Right ventricle myocardium inferior (tissue), 1 donor: ENCODE results near the gene COL8A2. TPM values are rescaled to one million over a fixed set of nuclear protein-coding genes. Genes with fewer than 3 reads are reported as not detected.

ENCODE experiments used
- ATAC-seq: fragments of 200-7000 bp; cut with Tn5 transposase; one replicate; pipeline ENCODE4 v1.9.1; 2020; ENCODE audit warnings: mild to moderate bottlenecking, moderate library complexity
- DNase-seq: peaks from one replicate; pipeline ENCODE4 v3.0.0; 2021; ENCODE audit errors: missing footprints
- intact Hi-C: fragments of 100-400 bp; cut with DNase I; formaldehyde crosslinking; loops from one replicate; pipeline ENCODE4 v1.11.0; 2022
- long read RNA-seq: library from polyadenylated mRNA; unstranded; transcript quantifications from one replicate; pipeline ENCODE4 v2.0.0, GENCODE V29; 2021
- total RNA-seq: library from RNA; stranded (reverse); fragmentation: NEBNext Ultra II Directional; extraction: Animal tissue kit (Norgen Biotek cat#: 25700); gene quantifications from one replicate; pipeline ENCODE4 v1.2.1, GENCODE V29; 2021
- donor health status: DM: no; HTN: yes; CAD: no; lungs with severe emphysema.

The COL8A2 gene
- total RNA-seq = 1.0 TPM
- long read RNA-seq, full-length matches to known transcripts = 1 of 4 reads
- long read RNA-seq, partial matches to known transcripts = 0 of 4 reads
- long read RNA-seq, other reads (novel, unspliced or antisense) = 3 of 4 reads

GRCh38 chr1:36125129-36125991 is at the start of gene COL8A2:
TSS of gene COL8A2 (minus strand) at chr1:36125222. CDS start at chr1:36100242, 24,980 bp downstream.
- intact Hi-C loops = no loop called here
- ATAC-seq (peak; percentile 66), DNase-seq (no peak)

GRCh38 chr1:36174713-36175112 is 49.7 kb upstream of the COL8A2 start:
- ATAC-seq = no peak
- intact Hi-C loops = no loop called here
- DNase-seq = no peak

- no peak for ATAC-seq
- intact Hi-C loops = no loop called here
- no peak for DNase-seq
Observed at GRCh38 chr1:36172983-36173382, 48.0 kb upstream of the COL8A2 start.

- ATAC-seq = no peak
- intact Hi-C loops = no loop called here
- no peak for DNase-seq
Observed at GRCh38 chr1:36172017-36172747, 47.2 kb upstream of the COL8A2 start.

- intact Hi-C loops = no loop called here
- DNase-seq (no peak), ATAC-seq (peak; percentile 26)
Observed at GRCh38 chr1:36170643-36171412, 45.8 kb upstream of the COL8A2 start.

GRCh38 chr1:36168514-36168913 is 43.5 kb upstream of the COL8A2 start:
- DNase-seq (no peak), ATAC-seq (no peak)
- intact Hi-C loops = no loop called here

GRCh38 chr1:36166938-36167905 is 42.2 kb upstream of the COL8A2 start:
- no peak for ATAC-seq
- intact Hi-C loops = no loop called here
- no peak for DNase-seq

- DNase-seq (no peak), ATAC-seq (no peak)
- intact Hi-C loops = no loop called here
Observed at GRCh38 chr1:36166136-36166535, 41.1 kb upstream of the COL8A2 start.

GRCh38 chr1:36165145-36165544 is 40.1 kb upstream of the COL8A2 start:
- intact Hi-C loops = no loop called here
- ATAC-seq (no peak), DNase-seq (no peak)

- DNase-seq (no peak), ATAC-seq (no peak)
- intact Hi-C loops = no loop called here
Observed at GRCh38 chr1:36164361-36164760, 39.3 kb upstream of the COL8A2 start.

GRCh38 chr1:36163426-36163825 is 38.4 kb upstream of the COL8A2 start:
- ATAC-seq = no peak
- intact Hi-C loops = no loop called here

GRCh38 chr1:36162680-36163239 is 37.7 kb upstream of the COL8A2 start:
- ATAC-seq = peak; percentile 24
- intact Hi-C loops = no loop called here
- no peak for DNase-seq

More at GRCh38 chr1:36163426-36163825, 38.4 kb upstream of the COL8A2 start:
- no peak for DNase-seq

- intact Hi-C loops = no loop called here
- peak; percentile 26 for ATAC-seq
- DNase-seq = no peak
Observed at GRCh38 chr1:36161641-36162531, 36.9 kb upstream of the COL8A2 start.

GRCh38 chr1:36160949-36161485 is 36.0 kb upstream of the COL8A2 start:
- peak; percentile 42 for ATAC-seq
- DNase-seq = peak; percentile 80
- intact Hi-C loops = no loop called here

GRCh38 chr1:36160388-36160948 is 35.4 kb upstream of the COL8A2 start:
- no peak for DNase-seq
- no peak for ATAC-seq
- intact Hi-C loops = no loop called here
